ENCODE results near the gene HENMT1.

Gene HENMT1
- long read RNA-seq, result 0 reads

- no peaks in the 10 kb centered on the region for H3K27me3 ChIP-seq (ENCODE audit: insufficient read depth, poor library complexity, severe bottlenecking)
- DNase-seq (ENCODE audit: low read depth in 1 of 2, low spot score in 1 of 2), result peak; percentile 43 to 63
- H3K4me3 ChIP-seq (replicated peaks; ENCODE audit: insufficient read depth, low read length), result peak within 1 kb of the TSS; percentile 29
- TF ChIP-seq REST (IDR thresholded peaks at IDR 0.05; ENCODE audit: insufficient replicate concordance, low read depth) (no peak), SPI1 (IDR thresholded peaks at IDR 0.05; ENCODE audit: borderline replicate concordance, low read depth) (no peak), GABPA (IDR thresholded peaks at IDR 0.05; ENCODE audit: low read depth) (no peak)
- peak within 1 kb of the TSS; percentile 97 for H3K27ac ChIP-seq (replicated peaks)
These were observed at the start of gene HENMT1 for GRCh38 chr1:108661030-108661609. Gene HENMT1 (minus strand): TSS chr1:108661093. CDS start chr1:108659884, 1,209 bp downstream.

GRCh38 chr1:108708691-108709660, 48.1 kb upstream of the HENMT1 start:
- Histone ChIP-seq H3K4me3 (replicated peaks; ENCODE audit: insufficient read depth, low read length) (no peak overlapping the region), H3K27ac (replicated peaks) (no peak overlapping the region), H3K27me3 (ENCODE audit: insufficient read depth, poor library complexity, severe bottlenecking) (no peaks in the 10 kb centered on the region)
- DNase-seq (ENCODE audit: low read depth in 1 of 2, low spot score in 1 of 2), result peak in 1 of 2 experiments; percentile 45
- TF ChIP-seq POLR2AphosphoS5 (IDR thresholded peaks at IDR 0.05; ENCODE audit: low read depth) (no peak), CTCF (IDR thresholded peaks at IDR 0.05; ENCODE audit: insufficient read depth, low read length) (peak; percentile 5), SPI1 (IDR thresholded peaks at IDR 0.05; ENCODE audit: borderline replicate concordance, low read depth) (no peak), GABPA (IDR thresholded peaks at IDR 0.05; ENCODE audit: low read depth) (no peak)

GRCh38 chr1:108706643-108707042, 45.8 kb upstream of the HENMT1 start:
- TF ChIP-seq REST (IDR thresholded peaks at IDR 0.05; ENCODE audit: insufficient replicate concordance, low read depth), result no peak
- TF ChIP-seq CTCF (IDR thresholded peaks at IDR 0.05; ENCODE audit: insufficient read depth, low read length), result no peak
- H3K27me3 ChIP-seq (ENCODE audit: insufficient read depth, poor library complexity, severe bottlenecking), result no peaks in the 10 kb centered on the region
- DNase-seq (ENCODE audit: low read depth in 1 of 2, low spot score in 1 of 2), result no peak

GRCh38 chr1:108704496-108704895, 43.6 kb upstream of the HENMT1 start:
- no peaks in the 10 kb centered on the region for H3K27me3 ChIP-seq (ENCODE audit: insufficient read depth, poor library complexity, severe bottlenecking)
- DNase-seq (ENCODE audit: low read depth in 1 of 2, low spot score in 1 of 2), result no peak
- no peak overlapping the region for H3K4me3 ChIP-seq (replicated peaks; ENCODE audit: insufficient read depth, low read length)
- TF ChIP-seq GABPA (IDR thresholded peaks at IDR 0.05; ENCODE audit: low read depth), result no peak
- TF ChIP-seq POLR2AphosphoS5 (IDR thresholded peaks at IDR 0.05; ENCODE audit: low read depth), result no peak
- no peak for TF ChIP-seq REST (IDR thresholded peaks at IDR 0.05; ENCODE audit: insufficient replicate concordance, low read depth)
- TF ChIP-seq CTCF (IDR thresholded peaks at IDR 0.05; ENCODE audit: insufficient read depth, low read length), result no peak
- TF ChIP-seq SPI1 (IDR thresholded peaks at IDR 0.05; ENCODE audit: borderline replicate concordance, low read depth), result no peak
- H3K27ac ChIP-seq (replicated peaks), result no peak overlapping the region

More at GRCh38 chr1:108706643-108707042, 45.8 kb upstream of the HENMT1 start:
- Histone ChIP-seq H3K4me3 (replicated peaks; ENCODE audit: insufficient read depth, low read length) (no peak overlapping the region), H3K27ac (replicated peaks) (no peak overlapping the region)
